MCF 10A (cell line): ENCODE measurements around the gene GABPB2. TPM values are rescaled to one million over a fixed set of nuclear protein-coding genes. Genes with fewer than 3 reads are reported as not detected.

Experiments used
- BruUV-seq: library from RNA; stranded (reverse); fragments of 400-500 nt; replicated peaks from 2 replicates; lab custom pipeline; 2021; lab: Mats Ljungman, UMichigan
- CTCF ChIA-PET: fragments of 300-600 bp; sonication (Branson Sonifier 250); formaldehyde crosslinking; extraction: SDS; loops from one replicate; lab custom pipeline; 2021; ENCODE audit warnings: antibody characterized with exemption, inconsistent platforms; lab: Yijun Ruan, JAX
- POLR2A ChIA-PET: fragments of 300-600, 350-650 bp; sonication (Branson Sonifier 250); formaldehyde crosslinking; extraction: SDS; loops from one replicate; lab custom pipeline; 2020; ENCODE audit warnings: antibody characterized with exemption, inconsistent platforms; lab: Yijun Ruan, JAX
- DNase-seq: peaks from one replicate; pipeline ENCODE4 v3.0.0-alpha.2; 2018; ENCODE audit not compliant: unreplicated experiment
- H3K27ac Mint-ChIP-seq: one replicate; pipeline ENCODE4 v1.8.0; 2022; ENCODE audit warnings: mild to moderate bottlenecking, low read depth, mixed read lengths; ENCODE audit not compliant: unreplicated experiment
- H3K27me3 Mint-ChIP-seq: one replicate; pipeline ENCODE4 v1.8.0; 2022; ENCODE audit warnings: mixed read lengths; ENCODE audit not compliant: insufficient read depth, unreplicated experiment
- H3K36me3 Mint-ChIP-seq: one replicate; pipeline ENCODE4 v1.8.0; 2022; ENCODE audit warnings: mild to moderate bottlenecking, moderate library complexity, mixed read lengths; ENCODE audit not compliant: insufficient read depth, unreplicated experiment
- H3K4me1 Mint-ChIP-seq: one replicate; pipeline ENCODE4 v1.8.0; 2022; ENCODE audit warnings: mixed read lengths; ENCODE audit not compliant: insufficient read depth, unreplicated experiment
- H3K4me3 Mint-ChIP-seq: one replicate; pipeline ENCODE4 v1.8.0; 2022; ENCODE audit warnings: mild to moderate bottlenecking, moderate library complexity, mixed read lengths; ENCODE audit not compliant: unreplicated experiment
- H3K9me3 Mint-ChIP-seq: one replicate; pipeline ENCODE4 v1.8.0; 2022; ENCODE audit warnings: mixed read lengths; ENCODE audit not compliant: unreplicated experiment
- CTCF ChIP-seq: fragments of 200-600 bp; IDR thresholded peaks from one replicate; pipeline ENCODE4 v1.8.0; 2022; ENCODE audit warnings: antibody characterized with exemption, mild to moderate bottlenecking; ENCODE audit not compliant: unreplicated experiment
- intact Hi-C: fragments of 100-400 bp; cut with micrococcal nuclease; formaldehyde crosslinking; loops from 2 replicates; pipeline ENCODE4 v1.14.1; 2022
- total RNA-seq: library from RNA; stranded (reverse); gene quantifications from 2 replicates; pipeline ENCODE4 v1.2.3, GENCODE V29; 2022

The GABPB2 gene
- total RNA-seq, 1 experiment from 2014 or later: 20.2 TPM

- no TSS peak for BruUV-seq
- DNase-seq: peak; percentile 34
These were observed 76.6 kb downstream of the GABPB2 start for GRCh38 chr1:151147132-151147503.

GRCh38 chr1:151147665-151148064 lies 77.1 kb downstream of the GABPB2 start:
- intact Hi-C loops: no loop called here
- no peak for DNase-seq
- Mint-ChIP-seq H3K9me3 (no peaks in the 10 kb centered on the region), H3K4me3 (no peak overlapping the region), H3K27ac (no peak overlapping the region), H3K4me1 (peaks cover 10% of the 10 kb centered on the region), H3K36me3 (no peaks in the 10 kb centered on the region), H3K27me3 (no peaks in the 10 kb centered on the region)
- POLR2A ChIA-PET: interaction anchor here (0.8 to 1.2 kb wide), 5 partner anchors 13 to 142 kb away, joined by 3 to 5 read pairs (median 3); no protein-coding TSS in a partner anchor
- CTCF ChIA-PET: interaction anchor here (0.8 to 2.0 kb wide), 4 partner anchors 13 to 151 kb away, joined by 3 to 7 read pairs (median 4); no protein-coding TSS in a partner anchor
- no peak for TF ChIP-seq CTCF
- BruUV-seq: no TSS peak

More at GRCh38 chr1:151147132-151147503, 76.6 kb downstream of the GABPB2 start:
- no peak for TF ChIP-seq CTCF
- Mint-ChIP-seq H3K4me3 (peak overlapping the region; percentile 73), H3K4me1 (peaks cover 10% of the 10 kb centered on the region), H3K9me3 (no peaks in the 10 kb centered on the region), H3K27ac (peak overlapping the region; percentile 13), H3K27me3 (no peaks in the 10 kb centered on the region), H3K36me3 (no peaks in the 10 kb centered on the region)
- ChIA-PET POLR2A (interaction anchor here (0.6 to 1.0 kb wide), 4 partner anchors 9 to 142 kb away, joined by 3 to 4 read pairs (median 4); no protein-coding TSS in a partner anchor), CTCF (interaction anchor here (0.5 to 1.2 kb wide), 5 partner anchors 47 to 161 kb away, joined by 3 read pairs; no protein-coding TSS in a partner anchor)
- intact Hi-C loops: no loop called here

- H3K4me3 Mint-ChIP-seq: no peak within 1 kb of the TSS
- CTCF ChIA-PET: interaction anchor here (0.7 to 7.3 kb wide), 21 partner anchors 9 to 155 kb away, joined by 3 to 158 read pairs (median 5); partner anchors contain the start of genes GABPB2, LYSMD1 and MINDY1
- DNase-seq: no peak
- intact Hi-C loops: loop anchor here (1.0 to 5.0 kb wide), 4 partner anchors 56 to 459 kb away; partner anchors contain the start of gene GOLPH3L
- H3K4me1 Mint-ChIP-seq: peaks cover 12% of the 10 kb centered on the region
- H3K9me3 Mint-ChIP-seq: no peaks in the 10 kb centered on the region
- no TSS peak for BruUV-seq
- POLR2A ChIA-PET: interaction anchor here (0.6 to 2.0 kb wide), 8 partner anchors 8 to 164 kb away, joined by 3 to 10 read pairs (median 4); partner anchors contain the start of gene MINDY1
- peaks cover 41% of the 10 kb centered on the region for H3K36me3 Mint-ChIP-seq
- H3K27ac Mint-ChIP-seq: no peak within 1 kb of the TSS
- TF ChIP-seq CTCF: no peak
- H3K27me3 Mint-ChIP-seq: no peaks in the 10 kb centered on the region
These were observed 85.9 kb downstream of the GABPB2 start, which contains the start of gene TNFAIP8L2 for GRCh38 chr1:151156515-151156819. Gene TNFAIP8L2 (plus strand): TSS chr1:151156649. CDS start chr1:151158698, 2,049 bp downstream.

GRCh38 chr1:151157067-151157531 lies 86.5 kb downstream of the GABPB2 start:
- BruUV-seq: no TSS peak
- no peak overlapping the region for H3K4me3 Mint-ChIP-seq
- H3K4me1 Mint-ChIP-seq: peaks cover 12% of the 10 kb centered on the region
- no peaks in the 10 kb centered on the region for H3K9me3 Mint-ChIP-seq
- intact Hi-C loops: loop anchor here (5.0 kb wide), 1 partner anchor 460 kb away; the partner anchor contains the start of gene GOLPH3L
- no peaks in the 10 kb centered on the region for H3K27me3 Mint-ChIP-seq
- peaks cover 41% of the 10 kb centered on the region for H3K36me3 Mint-ChIP-seq
- POLR2A ChIA-PET: interaction anchor here (0.7 to 2.0 kb wide), 5 partner anchors 9 to 165 kb away, joined by 3 to 10 read pairs (median 4); partner anchors contain the start of genes LYSMD1, MINDY1 and SCNM1
- TF ChIP-seq CTCF: no peak
- CTCF ChIA-PET: interaction anchor here (0.7 to 7.3 kb wide), 23 partner anchors 8 to 155 kb away, joined by 3 to 158 read pairs (median 5); partner anchors contain the start of genes GABPB2, LYSMD1 and MINDY1
- DNase-seq: no peak
- no peak overlapping the region for H3K27ac Mint-ChIP-seq
